Erythroblast (primary cell): Measurements from ENCODE around the gene ARMC8.

Source experiments
- GATA1 ChIP-seq: IDR thresholded peaks from 2 replicates; pipeline ENCODE4 v1.6.1; 2011; ENCODE audit warnings: low read depth, mild to moderate bottlenecking, control low read depth, low read length, moderate library complexity
- POLR2A ChIP-seq: IDR thresholded peaks from 2 replicates; pipeline ENCODE4 v1.6.1; 2011; ENCODE audit warnings: mild to moderate bottlenecking, low read length

DNA sequence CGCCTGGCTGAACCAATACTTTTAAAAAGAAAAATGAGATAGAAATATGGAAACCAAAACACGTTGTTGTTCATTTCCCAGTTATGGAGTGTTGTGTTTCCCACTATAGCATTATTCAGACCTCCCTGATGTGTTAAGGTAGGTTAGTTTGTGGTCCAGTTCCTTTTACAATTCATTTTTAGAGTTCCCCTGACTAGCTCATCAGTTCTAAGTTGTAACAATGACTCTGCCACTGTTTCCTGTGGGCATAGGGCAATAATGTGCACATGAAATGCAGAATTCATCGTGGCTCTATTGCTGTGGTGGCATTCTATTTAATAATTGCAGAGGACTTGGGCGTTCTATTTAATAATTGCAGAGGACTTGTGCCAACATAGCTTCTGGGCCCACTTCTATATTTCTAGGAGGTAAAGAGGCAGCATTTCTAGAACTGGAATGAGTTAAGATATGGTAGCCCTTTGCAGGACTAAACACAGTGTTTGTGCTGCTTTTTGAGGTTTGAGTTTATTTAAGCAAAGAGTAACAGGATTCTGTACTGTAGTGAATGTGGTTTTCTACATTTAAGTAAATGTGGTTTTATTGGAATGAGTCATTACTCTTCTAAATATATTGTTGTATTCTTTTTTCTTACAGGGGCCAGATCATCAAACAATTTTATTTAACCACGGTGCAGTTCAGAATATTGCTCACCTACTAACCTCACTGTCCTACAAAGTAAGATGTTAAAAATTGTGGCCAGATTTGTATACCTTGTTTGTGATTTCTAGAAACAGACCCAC lies 47.5 kb downstream of the ARMC8 start:
- TF ChIP-seq POLR2A (no peak), GATA1 (no peak)
